ENCODE measurements around the gene ZNF385B. TPM values are rescaled to one million over a fixed set of nuclear protein-coding genes. Genes with fewer than 3 reads are reported as not detected.

The ZNF385B gene
- total RNA-seq, 6 experiments from 2014 or later, result 0.08 to 0.26 (median 0.22) TPM; not detected in 1

DNA sequence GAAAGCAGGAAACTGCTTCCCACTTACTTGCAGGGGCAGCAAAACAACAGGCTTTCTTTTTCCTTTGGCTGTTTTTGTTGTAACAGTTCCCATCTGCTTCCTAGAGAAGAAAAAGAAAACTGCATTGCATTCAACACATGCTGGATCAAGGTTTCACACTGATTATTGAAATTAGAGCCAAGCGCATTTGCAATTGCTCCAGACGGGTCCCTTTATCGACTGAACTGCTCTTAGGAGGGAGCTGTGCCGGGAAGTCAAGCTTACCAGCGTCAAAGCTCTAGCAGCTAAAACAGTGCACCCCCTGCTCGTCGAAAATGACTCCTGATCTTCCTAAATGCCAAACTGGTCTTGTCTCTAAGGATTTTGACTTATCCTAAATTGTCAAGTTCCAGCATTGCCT lies 432.8 kb downstream of the ZNF385B start:
- Mint-ChIP-seq H3K27me3 (ENCODE audit: insufficient read depth) (no peaks in the 10 kb centered on the region; the same call in 1 of the 2 replicates), H3K4me1 (ENCODE audit: low read depth) (peaks cover 26% of the 10 kb centered on the region), H3K9me3 (no peaks in the 10 kb centered on the region), H3K4me3 (peak overlapping the region; percentile 68), H3K27ac (no peak overlapping the region; the same call in 1 of the 2 replicates), H3K36me3 (ENCODE audit: low read depth) (no peaks in the 10 kb centered on the region)
- DNase-seq, result no peak
- TF ChIP-seq CTCF (IDR thresholded peaks at IDR 0.05), result no peak

DNA sequence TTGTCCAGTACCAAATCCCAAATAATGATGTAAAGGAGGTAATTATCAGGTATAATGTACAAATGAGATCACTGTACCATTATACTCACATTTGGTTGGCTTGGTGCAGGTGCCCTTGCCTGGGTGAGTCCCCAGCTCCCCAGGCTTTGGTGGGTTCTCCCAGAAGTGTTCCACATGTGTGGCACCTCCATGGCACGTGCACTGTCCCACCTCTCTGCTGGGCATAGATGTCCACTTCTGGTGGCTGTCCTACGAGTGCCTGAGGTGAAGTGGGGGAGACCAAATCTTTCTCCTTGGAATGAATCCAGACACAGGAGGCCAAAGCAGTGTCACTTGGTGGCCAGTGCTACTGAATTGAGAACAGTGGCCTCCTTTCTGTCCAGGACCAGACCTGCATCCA lies 434.3 kb downstream of the ZNF385B start:
- no peaks in the 10 kb centered on the region for H3K9me3 Mint-ChIP-seq
- no peaks in the 10 kb centered on the region; the same call in 1 of the 2 replicates for H3K27me3 Mint-ChIP-seq (ENCODE audit: insufficient read depth)
- no peak overlapping the region for H3K4me3 Mint-ChIP-seq
- H3K4me1 Mint-ChIP-seq (ENCODE audit: low read depth), result peaks cover 32% of the 10 kb centered on the region
- DNase-seq, result no peak
- no peak overlapping the region for H3K27ac Mint-ChIP-seq
- no peak for TF ChIP-seq CTCF (IDR thresholded peaks at IDR 0.05)
- no peaks in the 10 kb centered on the region for H3K36me3 Mint-ChIP-seq (ENCODE audit: low read depth)

DNA sequence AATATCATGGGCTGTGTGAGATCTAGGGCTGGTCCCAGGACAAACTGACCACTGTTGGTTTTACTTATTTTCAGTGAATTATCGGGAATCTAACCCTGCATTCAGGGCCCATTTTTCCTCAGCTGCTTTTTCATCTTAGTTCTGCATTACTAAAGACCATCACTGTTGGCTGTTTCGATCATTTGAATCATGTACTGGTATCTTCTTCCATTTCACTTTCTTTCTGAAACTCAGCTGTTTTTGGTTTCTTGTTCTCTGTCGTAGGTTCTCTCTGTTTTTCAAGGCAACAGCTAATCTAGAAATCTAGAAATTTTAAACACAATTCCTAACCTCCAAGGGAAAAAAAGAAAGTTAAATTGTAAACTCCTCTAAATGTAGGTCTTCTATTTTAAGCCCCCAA lies 436.8 kb downstream of the ZNF385B start:
- Mint-ChIP-seq H3K9me3 (no peaks in the 10 kb centered on the region), H3K4me1 (ENCODE audit: low read depth) (peaks cover 30% of the 10 kb centered on the region), H3K27me3 (ENCODE audit: insufficient read depth) (no peaks in the 10 kb centered on the region)

DNA sequence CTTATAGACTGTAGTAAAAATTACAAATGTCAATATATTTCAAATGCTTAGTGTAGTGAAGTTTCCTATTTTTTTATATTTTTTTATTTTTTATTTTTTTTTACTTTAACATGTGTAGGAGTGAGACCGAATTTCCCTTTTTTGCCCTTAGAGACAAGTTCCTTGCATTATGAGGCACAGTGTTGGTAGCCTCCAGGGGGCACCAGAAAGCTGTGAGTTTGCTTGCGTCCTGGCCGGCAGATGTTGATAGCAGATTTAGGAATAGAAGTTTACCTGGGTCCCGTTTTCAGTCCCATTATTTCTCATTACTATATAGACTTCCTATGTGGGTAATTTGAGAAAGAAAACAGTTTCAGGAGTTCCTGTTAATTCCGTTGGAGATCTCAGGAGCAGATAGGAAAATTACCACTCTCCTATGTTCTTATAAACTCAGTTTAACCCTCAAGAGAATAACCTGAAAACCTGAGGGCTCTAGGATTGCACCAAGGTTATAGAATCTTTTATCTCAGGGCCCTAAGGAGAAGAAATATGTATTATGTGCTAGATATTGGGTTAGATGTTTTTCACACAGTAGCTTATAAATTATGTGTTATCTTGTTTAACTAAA lies 439.3 kb downstream of the ZNF385B start:
- no peaks in the 10 kb centered on the region for H3K27me3 Mint-ChIP-seq (ENCODE audit: insufficient read depth)
- peaks cover 18% of the 10 kb centered on the region; the same call in 1 of the 2 replicates for H3K4me1 Mint-ChIP-seq (ENCODE audit: low read depth)
- peak; percentile 62 for DNase-seq
- no peak overlapping the region for H3K4me3 Mint-ChIP-seq
- no peaks in the 10 kb centered on the region for H3K36me3 Mint-ChIP-seq (ENCODE audit: low read depth)
- H3K9me3 Mint-ChIP-seq, result no peaks in the 10 kb centered on the region
- H3K27ac Mint-ChIP-seq, result no peak overlapping the region
- TF ChIP-seq CTCF (IDR thresholded peaks at IDR 0.05), result peak; percentile 87

More for the DNA sequence above, 436.8 kb downstream of the ZNF385B start:
- H3K27ac Mint-ChIP-seq, result no peak overlapping the region
- no peak overlapping the region for H3K4me3 Mint-ChIP-seq
- no peak for DNase-seq
- TF ChIP-seq CTCF (IDR thresholded peaks at IDR 0.05), result no peak
- no peaks in the 10 kb centered on the region for H3K36me3 Mint-ChIP-seq (ENCODE audit: low read depth)

DNA sequence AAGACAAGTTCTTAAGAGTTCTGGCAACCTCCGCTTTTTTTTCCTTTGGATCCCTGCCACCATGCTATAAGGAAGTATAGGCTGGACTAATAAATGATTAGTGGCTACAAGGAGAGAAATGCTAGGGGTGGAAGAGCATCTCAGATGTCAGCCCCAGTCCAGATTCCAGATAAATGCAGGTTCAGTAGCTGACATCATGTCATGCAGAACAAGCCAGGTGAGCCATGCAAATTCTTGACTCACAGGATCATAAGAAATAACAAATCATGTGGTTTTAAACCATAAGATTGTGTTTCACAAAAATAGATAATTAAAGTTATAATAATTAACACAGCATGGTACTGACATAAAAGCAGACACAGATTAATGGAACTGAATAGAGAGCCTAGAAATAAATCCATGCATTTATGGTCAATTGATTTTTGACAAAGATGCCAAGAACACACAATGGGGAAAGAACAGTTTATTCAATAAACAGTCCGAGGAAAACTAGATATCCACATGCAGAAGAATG lies 443.9 kb downstream of the ZNF385B start:
- Mint-ChIP-seq H3K27me3 (ENCODE audit: insufficient read depth) (no peaks in the 10 kb centered on the region), H3K27ac (no peak overlapping the region), H3K9me3 (no peaks in the 10 kb centered on the region), H3K4me3 (no peak overlapping the region), H3K36me3 (ENCODE audit: low read depth) (no peaks in the 10 kb centered on the region), H3K4me1 (ENCODE audit: low read depth) (0 out of 2 replicates have a peak, but pooled peaks cover 11% of the 10 kb centered on the region)
- DNase-seq, result no peak
- TF ChIP-seq CTCF (IDR thresholded peaks at IDR 0.05), result no peak
